TTC549 (cell line): ENCODE results near the gene TRAF3.

ENCODE experiments used
- FAIRE-seq: peaks from 2 replicates; lab custom pipeline; 2012; peaks lifted over from hg19 to GRCh38; lab: Jason Lieb, UNC

The TRAF3 gene

DNA sequence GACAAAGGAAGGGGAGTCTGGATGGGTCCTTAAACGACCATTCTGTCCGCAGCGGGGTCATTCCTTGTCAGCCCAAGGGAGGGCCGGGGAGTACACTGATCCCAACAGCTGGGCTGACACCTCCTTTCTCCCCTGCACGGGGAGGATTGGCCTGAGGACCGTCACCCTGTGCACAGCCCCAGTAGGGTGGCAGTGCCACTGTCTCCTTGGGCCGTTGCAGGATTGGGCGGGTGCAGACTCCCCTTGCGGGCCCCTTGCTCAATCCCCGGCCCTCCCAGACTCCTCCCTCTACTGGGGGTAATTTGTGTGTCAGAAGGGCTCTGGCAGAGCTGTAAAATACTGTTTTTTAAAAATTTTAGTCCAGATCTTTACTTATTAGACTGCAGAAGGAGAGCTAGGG, 132.7 kb downstream of the TRAF3 start:
- no peak for FAIRE-seq

DNA sequence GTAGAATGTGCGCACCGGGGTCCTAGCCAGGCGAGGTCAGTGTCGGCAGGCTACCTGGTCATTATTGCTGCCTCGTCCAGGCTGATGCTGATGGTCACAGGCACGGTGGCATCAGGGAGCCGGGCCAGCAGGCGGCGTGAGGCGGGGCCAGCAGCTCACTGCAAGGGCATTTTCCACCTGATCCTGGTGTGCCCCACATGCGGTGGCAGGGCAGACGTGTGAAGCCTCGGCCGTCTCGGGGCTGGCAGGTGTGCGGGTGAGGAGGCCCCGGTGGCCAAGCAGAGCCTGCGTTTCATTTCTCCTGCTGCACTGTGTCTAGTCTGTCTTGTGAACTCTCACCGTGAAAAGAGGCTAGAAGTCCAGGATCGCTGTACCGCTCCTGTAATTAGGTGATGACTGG, 133.2 kb downstream of the TRAF3 start:
- no peak for FAIRE-seq

DNA sequence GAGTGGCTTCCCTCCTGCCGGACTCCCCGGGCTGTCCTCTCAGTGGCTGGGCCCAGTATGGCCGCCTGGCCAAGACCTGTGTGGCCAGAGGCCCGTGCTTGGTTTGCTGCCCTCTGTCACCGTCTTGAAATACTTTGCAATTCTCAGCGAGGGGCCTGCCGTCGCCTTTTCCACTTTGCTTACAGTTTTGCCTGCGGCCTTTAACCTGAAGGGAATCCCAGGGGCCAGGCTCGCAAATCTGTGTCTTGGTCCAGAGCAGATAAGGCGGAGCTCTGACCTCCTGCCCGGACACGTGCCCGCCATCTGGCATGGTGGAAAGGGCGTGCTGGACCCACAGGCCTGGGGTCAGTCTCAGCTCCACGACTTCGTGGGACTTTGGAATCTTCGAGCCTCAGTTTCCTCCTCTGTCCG, 134.3 kb downstream of the TRAF3 start:
- no peak for FAIRE-seq

DNA sequence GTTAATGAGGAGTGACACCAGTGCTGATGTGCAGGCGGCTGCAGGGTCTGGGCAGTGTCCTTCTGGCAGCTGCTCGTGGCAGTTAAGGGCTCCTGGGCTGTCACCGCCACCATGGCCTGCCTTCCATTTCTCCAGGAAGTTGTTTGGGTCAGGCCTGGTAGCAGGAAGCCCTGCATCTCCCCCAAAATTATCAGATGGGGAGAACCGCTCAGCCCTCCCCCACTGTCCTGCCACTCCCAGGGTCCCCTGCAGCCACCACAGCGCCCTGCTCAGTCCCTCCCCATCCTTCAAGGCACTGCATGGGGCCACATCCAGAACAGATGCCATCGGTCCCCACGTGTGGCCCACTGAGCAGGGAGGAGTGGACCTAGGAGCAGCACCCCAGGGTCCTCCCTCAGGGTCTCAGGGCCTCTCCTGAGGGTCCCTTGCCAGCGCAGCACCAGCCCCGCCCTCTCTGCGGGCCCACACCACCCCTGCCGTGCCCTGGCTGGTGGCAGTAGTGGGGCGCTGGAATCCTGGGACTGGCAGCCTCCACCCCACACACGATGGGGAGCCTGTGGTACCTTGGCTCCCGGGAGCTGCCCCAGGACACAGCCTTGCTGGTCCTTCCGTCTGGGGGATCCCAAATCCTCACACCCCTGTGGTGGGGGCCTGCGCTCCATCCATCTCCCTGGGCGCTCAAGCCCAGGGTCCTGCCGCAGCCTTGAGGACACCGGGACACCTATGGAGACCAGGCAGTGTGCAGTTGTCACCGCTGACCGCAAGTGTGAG, 134.9 kb downstream of the TRAF3 start:
- FAIRE-seq, result no peak

DNA sequence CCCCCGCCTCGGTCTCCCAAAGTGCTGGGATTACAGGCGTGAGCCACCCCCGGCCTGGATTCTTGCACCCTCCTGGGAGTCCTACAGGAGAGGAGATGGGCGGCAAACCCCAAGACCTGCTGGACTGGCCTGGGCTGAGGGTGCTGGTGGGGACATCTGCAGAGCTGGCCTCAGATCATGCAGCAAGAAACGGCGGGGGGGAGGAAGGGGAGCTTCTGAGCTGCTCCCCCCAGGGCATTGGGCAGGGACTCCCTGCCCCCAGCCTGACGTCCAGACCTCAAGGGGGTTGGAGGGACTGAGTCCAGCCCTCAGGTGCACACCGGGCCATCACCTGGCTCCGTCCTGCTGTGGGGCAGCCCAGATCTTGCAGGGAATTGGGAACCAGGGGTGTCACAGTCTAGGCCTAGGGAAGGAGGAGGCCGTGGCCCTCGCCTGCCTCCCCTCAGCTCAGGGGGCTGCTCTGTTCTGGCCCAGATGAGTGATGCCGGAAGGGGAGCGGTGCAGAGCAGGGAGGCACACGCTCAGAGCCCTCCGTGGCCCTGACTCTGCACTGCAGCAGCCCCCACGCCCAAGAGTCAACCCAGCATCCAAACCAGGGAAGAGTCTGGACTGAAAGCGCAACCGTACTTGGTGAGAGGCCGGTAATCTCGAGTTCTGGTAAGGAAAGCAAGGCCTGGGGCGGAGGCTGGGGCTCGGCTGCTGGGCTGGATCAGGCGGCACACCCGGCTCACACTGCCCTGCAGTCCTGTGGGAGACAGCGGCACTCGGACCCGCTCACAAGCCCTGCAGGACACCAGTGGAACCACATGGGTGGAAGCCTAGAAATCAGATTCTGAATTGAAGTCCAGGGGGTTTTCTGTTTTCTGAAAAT, 136.3 kb downstream of the TRAF3 start:
- no peak for FAIRE-seq

DNA sequence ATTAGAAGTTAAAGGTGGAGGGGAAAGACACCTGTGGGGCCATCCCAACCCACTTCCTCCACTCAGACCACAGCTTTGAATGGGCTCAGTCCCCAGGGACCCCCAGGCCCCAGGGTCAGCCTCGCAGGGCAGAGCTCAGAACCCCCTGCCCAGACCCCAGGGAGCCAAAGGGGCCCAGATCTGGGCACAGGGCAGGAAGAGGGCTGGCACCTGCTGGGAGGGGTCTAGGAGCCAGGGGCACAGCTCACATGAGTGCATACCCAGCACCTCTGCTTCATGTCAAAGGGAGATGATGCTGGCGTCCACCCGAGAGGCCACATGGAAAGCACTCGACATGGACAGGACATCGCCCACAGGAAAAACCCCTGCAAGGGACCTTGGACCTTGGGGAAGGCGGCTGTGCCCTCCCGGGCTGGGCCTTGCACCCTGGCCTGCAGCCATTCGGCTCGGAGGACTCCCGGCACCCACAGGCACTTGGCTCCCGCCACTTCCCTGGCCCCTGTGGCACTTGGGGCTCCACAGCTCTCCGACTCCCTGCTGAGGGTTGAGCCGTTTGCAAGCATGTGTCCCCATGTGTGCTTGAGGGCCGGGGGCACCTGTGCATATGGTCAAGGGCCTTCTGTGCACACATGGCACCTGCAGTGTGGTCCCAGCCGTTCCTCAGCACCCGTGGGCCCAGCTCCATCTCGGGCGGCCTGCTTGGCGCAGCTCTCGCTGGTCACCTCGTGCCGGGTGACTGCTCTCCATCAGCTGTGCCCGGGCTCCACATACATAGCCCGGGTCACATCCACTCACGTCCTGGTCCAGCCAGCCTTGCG, 137.4 kb downstream of the TRAF3 start:
- FAIRE-seq, result no peak

DNA sequence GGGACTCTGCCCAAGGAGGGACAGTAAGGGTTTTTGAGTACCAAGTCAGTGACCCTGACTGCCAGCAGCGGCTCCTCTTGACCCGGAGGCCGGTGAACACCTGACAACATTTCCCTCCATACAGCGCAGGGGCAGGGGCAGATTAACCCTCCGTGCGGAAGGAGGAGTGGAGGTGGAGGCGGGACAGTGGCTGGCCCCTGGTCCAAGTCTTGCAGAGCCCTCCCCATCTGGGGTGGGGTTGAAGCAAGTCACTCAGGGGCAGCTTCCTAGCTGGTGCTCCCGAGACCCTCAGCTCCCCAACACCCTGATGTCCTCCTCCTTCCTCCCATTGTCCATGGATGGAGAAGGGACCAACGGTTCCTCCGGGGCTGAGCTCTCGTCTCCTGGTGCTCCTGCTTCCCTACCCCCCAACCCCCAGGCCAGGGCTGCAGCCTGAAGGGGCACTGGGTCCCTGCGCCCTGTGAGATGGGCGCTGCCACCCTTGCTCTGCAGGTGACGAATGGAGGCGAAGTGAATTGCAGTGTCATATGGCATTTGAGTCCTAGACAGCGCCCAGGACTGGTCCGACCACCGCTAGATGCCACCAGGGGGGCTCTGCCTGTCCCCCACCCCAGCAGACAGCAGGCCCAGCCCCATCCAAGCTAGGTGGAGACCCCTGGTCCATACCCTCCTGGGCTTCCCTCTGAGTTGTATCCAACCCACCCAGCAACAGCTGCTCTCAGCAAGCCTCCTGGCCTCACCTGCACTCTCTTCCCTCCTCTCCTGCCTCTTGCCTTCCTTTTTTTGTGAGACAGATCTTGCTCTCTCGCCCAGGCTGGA, 138.3 kb downstream of the TRAF3 start:
- FAIRE-seq, result no peak

DNA sequence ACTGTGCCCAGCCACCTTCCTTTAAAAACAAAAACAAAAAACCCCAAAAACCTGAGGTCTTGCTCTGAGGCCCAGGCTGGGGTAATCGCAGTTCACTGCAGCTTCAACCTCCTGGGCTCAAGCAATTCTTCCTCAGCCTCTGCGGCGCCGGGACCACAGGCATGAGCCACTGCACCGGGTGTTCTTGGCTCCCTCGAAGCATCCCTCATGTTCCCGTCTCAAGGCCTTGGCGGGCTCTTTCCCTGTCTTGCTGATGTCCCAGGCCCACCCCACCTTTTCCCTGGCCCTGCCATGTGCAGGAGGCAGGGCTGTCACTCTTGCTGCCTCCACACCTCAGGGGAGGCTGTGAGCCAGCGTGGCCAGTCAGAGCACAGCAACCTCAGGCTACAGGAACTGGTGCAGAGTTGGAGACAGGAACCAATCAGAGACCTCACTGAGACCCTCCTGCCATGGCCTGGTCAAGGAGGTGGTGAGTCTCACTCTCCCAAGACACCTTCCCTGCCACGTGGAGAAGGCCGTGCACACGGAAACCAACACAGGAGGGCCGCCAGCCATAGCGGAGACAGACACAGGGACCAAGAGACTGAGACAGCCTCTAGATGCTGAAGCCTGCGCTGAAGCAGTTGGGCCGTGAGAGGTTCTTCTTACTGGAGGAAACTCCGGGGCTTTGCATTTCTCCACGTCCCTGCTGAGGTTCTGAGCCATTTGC, 139.3 kb downstream of the TRAF3 start:
- FAIRE-seq, result no peak

DNA sequence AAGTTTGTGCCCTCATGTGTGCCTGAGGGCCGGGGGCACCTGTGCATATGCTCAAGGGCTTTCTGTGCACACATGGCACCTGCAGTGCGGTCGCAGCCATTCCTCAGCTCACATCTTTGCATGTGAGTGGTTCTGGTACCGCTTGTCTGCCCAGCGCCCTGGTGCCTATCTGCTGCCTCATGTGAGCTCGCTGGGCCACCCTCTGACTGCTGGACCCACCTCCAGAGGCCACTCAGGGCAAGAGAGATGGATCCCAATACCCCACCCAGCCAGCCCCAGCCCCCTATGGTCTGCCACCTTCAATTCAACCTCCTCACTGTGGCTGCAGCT, 139.8 kb downstream of the TRAF3 start:
- no peak for FAIRE-seq

DNA sequence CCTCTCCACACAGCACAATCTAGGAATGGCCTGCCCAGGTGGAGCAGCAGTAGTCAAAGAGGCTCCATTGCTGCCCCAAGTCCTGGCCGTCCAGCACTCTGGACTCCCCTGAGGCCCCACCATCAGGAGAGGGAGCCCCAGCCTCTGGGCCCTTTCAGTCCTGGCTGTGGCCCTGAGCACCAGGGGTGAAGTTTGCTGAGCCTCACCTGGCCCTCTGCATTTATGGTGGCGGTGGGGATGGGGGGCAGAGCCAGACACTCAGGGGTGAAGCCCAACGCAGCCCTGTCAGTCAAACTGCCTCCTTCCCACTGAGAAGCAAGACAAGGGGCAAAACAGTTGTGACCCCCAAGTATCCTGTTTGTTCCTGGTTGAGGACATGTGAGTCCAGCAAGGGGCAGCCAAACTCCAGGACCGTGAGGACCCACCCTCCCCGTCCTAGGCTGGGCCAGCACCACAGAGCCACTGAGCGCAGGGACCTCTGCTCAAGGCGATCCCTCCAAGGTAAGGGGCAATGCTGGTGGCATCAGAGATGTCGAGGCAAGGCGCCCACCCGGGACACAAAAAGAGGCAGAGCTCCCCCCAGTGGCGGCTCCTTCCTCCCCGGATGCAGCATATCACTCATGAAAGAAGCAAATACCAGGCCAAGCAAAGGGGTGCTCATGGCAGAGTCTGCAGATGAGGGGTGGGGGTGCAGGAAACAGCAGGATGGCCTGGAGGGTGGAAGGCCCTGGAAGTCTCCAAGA, 140.4 kb downstream of the TRAF3 start:
- FAIRE-seq, result no peak

DNA sequence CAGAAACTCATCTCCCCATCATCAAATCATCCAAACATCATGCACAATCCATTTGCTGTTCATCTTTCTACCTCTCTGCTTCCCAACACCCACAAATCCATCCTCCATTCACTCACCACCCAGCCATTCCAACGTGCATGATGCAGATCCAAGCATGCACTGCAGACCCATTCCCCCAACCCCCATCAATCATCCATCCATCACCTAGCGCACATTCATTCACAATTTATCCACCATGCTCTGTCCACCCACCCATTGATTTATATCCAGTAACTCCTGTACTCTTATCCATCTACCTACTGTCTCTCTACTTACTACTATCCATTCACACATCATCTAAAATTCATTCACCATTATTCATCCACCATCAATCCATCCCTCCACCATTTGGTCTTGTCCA, 141.2 kb downstream of the TRAF3 start:
- FAIRE-seq, result no peak

DNA sequence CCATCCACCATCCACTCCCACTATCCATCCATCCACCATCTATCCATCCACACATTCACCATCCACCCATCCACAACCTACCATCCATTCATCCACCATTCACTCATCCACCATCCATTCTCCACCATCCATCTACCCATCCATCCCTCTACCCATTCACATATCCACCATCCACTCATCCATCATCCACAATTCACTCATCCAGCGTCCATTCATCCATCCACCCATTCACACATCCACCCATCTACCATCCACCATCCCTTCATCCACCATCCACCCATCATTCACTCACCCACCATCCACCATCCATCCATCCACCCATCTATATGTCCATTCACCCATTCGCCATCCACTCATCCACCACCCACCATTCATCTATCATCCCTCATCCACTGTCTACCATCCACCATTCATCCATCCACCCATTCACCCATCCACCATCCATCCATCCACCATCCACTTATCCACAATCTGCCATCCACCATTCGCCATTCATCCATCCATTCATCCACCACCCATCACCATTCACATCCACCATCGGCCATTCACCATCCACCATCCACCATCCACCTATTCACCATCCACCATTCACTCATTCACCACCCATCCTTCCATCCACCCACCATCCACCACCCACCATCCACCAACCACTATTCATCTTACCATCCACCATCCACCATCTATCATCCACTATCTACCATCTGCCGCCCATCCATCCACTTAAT, 143.2 kb downstream of the TRAF3 start:
- no peak for FAIRE-seq

DNA sequence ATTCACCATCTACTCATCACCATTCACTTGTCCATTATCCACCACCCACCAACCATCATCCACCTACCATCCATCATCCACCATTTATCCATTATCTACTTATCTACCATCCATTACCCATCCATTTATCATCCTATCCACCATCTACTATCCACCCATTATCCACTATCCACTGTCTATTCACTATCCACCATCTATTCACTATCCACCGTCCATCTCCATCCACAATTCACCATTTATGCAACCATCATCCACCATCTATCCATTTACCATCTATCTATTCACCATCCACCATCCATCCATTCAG, 143.7 kb downstream of the TRAF3 start:
- no peak for FAIRE-seq

DNA sequence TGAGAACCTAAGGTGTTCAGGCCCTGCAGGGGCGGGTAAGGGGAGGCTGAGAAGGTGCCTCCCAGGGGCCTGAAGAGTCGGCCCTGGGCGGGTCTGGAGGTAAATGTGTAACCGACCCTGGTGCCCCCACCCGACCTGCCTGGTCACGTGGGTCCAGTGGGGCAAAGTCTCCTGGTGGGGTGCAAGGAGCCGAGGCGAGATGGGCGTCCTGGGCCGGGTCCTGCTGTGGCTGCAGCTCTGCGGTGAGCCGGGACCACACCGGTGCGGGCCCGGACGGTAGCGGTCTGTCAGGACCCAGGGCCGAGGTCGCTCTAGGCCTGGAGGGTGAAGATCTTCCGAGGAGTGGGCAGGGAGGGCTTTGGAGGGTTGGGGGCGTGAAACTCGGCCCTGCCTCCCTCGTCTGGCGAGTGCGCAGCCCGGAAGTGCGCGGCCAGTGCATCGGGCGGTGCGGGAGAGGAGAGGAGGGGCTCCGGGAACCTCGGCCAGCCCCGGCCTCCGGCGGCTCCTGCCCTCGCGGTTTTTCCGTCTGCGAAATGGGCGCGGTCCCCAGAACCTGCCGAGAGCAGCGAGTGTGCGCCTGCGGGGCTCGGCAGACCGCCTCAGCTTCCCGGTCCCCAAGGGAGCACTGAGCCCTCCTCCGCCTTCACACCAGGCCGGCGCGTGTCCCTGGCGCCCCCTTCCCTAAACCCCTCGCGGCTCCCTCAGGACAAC, 145.4 kb downstream of the TRAF3 start, which contains the start of gene AMN:
Gene AMN (plus strand): TSS at position 174 of the 711 bp plus-strand sequence. CDS start 26 bp downstream, at position 200.
- no peak for FAIRE-seq

DNA sequence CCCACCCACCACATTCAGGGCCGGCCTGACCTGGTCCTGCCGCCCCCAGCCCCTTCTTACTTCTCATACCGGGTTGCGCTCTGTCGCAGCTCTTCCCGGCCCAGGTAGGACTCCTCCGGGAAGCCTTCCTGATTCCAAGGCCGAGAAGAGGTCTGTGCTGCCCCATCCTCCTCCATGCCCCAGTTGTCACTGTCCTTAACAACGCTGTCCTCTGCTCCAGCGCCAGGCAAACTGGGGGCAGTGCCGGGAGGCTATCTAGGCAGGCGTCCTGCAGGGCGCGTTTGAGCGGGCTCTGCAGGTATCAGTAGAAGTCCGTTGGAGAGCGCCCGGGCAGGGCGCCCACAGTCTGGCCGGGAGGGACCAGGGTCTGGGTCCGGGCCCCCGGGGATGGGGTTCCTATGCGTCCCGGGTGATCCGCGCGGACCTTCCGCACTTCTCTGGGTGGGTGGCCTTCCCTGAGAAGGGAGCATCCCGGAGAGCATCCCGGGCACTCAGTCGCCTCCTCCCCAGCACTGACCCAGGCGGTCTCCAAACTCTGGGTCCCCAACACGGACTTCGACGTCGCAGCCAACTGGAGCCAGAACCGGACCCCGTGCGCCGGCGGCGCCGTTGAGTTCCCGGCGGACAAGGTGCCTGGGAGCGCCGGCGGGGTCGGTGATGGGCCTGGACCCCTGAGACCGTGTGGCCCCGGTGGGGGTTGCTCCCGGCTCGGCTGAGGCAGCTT, 146.1 kb downstream of the TRAF3 start:
- FAIRE-seq, result no peak

DNA sequence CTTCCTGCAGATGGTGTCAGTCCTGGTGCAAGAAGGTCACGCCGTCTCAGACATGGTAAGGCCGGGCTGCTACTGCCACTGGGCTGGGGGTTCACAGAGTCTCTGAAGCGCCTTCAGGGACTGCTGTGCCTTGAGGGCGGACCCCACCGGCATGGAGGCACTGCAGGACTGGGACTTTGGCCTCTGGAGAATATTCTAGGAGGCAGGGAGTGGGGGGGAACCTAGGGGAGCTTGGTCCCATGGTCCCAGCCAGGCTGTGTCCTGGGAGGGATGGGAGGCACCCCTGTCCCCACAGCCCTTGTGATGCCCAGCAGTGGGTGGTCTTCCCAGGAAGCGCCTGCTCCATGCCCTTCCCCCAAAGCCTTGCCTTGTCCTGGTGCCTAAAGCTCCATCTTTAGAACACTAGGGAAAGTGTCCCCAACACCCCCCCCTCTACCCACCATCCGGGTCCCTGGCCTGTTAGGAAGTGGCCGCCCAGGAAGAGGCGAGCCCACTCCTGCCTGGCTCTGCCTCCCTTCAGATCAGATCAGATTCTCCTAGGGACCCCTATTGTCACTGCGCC, 146.8 kb downstream of the TRAF3 start:
- FAIRE-seq, result no peak

DNA sequence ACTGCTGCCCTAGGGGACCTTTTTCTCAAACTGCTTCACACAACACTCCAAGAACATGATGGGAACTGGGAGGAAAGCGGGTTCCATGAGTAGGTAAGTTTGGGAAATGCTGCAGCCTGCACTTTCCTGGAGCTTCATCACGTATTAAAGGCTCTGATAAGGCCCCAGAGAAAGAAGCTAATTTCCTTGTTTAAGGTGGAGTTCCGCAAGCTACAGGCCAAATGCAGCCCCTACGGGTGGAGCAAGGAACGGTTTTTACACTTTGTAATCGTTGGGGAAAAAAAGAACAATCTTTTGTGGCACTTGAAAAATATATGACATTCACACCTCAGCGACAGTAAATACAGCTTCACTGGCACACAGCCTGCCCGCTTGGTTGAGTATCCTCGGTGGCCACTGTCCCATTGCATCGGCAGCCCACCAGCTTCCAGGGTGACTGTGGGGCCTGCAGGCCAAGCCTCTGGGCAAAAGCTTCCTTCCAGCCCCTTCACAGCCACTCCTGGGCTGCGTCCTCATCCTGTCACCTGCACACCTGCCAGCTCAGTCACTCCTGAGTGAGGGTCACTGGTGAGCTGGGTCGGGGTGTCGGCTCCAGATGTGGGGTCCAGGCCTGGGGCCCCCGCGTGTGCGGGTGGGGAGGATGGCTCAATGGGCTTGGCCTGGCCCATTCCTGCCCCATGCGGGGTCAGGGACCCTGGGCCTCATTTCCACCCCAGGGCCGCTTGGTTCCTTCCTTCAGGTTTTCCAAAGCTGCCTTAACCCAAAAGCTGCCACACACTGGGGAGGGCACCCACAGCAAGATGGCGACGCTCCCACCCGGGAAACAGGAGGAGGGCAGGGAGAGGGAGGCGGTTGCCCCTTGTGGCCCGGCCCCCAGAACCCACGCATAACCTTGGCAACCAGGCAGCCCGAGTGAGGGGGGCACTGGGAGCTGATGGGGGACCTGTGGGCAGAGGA, 147.7 kb downstream of the TRAF3 start:
- no peak for FAIRE-seq
